Bronchus fibroblast of lung (primary cell): ENCODE measurements around the gene MICAL2. TPM values are rescaled to one million over a fixed set of nuclear protein-coding genes. Genes with fewer than 3 reads are reported as not detected.

Source experiments
- total RNA-seq: library from RNA; depleted of rRNA; stranded (reverse); fragments of >200 nt; gene quantifications from 2 replicates; pipeline ENCODE4 v1.2.3, GENCODE V29; 2015

Gene MICAL2
- 115 and 116 TPM in 2 replicates for total RNA-seq

GRCh38 chr11:12110201-12110713 is at the start of gene MICAL2:
TSS of gene MICAL2 (plus strand) at chr11:12110590. CDS start at chr11:12162156, 51,566 bp downstream.

Other genes with a start within 250 kb of the MICAL2 start
- 168 and 171 TPM in 2 replicates for gene DKK3, start 102.0 kb upstream of the MICAL2 start, total RNA-seq